Stimulated activated CD8-positive, alpha-beta memory T cell treated with anti-CD3 and anti-CD28 coated beads, Interleukin-7, amount 100 ng/mL, for 1 hour (primary cell): ENCODE measurements around the gene CACNA1C.

Experiments used
- DNase-seq, 2 donors: peaks; one replicate each; pipeline ENCODE4 v3.0.0-alpha.2; 2020; ENCODE audit warnings: low read depth in 2 of 2

CACNA1C gene

DNA sequence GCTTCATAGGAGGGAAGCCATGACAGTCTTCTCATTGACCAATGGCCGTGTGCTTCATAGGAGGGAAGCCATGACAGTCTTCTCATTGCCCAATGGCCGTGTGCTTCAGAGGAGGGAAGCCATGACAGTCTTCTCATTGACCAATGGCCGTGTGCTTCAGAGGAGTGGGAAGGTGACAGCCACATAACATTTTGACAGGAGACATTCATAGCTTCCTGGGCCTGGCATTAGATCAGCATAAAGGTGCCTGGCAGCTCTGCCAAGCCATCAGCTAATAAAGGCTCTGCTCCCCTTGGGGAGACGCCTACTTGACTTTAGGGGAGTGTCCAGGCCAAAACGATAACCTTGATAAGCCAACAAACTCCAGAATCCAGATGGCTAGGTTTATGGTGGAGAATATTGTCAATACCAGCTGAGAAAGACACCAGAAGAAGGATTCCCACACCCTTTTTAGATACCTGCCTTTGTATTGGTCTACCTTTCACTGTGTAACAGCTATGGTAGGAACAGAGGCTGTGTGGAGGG is 468.0 kb downstream of the CACNA1C start:
- no peak for DNase-seq

DNA sequence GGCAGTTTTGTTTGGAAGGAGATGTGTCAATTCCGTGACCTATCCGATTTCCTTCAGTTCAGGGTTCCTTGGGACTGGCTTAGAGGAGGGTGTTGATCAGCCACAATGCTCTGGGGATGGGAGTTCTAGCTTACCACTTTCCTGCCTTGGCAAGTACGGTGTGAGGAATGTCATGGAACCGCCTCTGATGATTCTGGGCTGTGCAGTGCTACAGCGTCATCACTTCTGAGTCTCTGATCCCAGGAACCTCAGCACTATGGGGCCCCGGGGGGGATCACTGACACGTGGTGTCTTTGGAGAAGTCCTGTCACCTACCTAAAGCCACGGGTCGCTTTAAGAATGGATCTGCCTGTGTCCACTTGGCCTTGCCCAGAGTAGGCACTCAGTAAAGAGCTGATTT is 470.5 kb downstream of the CACNA1C start:
- DNase-seq: no peak

DNA sequence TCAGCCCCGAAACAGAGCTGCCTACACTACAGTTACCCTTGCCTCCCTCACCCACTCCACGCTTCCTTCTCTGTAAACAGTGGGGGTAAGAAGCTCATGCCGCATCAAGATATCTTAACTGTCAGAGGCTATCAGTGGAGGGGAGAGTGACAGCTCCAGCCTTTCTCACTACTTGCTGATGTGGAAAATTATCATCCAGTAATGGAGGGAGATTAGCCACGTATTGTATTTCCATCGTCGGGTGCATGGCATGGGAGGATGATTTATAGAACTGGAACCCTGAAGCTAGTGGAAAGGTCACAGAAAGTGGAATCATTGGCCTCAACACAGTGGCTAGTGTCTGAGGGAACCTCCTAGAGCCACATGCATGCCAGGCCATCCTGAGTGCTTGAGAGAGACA is 471.1 kb downstream of the CACNA1C start:
- no peak for DNase-seq

GRCh38 chr12:2526371-2526770 is 473.6 kb downstream of the CACNA1C start:
- no peak for DNase-seq

- no peak for DNase-seq
These were observed 475.2 kb downstream of the CACNA1C start for GRCh38 chr12:2528001-2528400.

DNA sequence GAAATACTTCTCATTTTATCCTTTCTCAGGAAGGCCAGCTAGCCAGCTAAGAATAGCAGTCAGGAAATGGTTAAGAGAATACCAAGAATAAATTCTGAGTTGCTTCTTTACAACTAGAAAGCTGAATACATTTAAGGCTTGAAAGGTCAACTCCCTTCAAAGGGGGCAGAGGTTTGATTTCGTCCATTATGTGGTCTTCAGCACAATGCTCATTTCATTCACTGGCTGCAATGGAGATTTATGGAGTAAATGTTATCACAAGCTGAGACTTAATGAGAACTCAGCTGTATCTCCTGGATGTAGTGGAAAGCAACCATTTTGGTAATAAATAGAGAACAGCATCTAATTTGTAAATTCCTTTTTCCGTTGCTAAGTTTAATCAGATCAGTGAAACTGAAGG is 477.0 kb downstream of the CACNA1C start:
- no peak for DNase-seq

DNA sequence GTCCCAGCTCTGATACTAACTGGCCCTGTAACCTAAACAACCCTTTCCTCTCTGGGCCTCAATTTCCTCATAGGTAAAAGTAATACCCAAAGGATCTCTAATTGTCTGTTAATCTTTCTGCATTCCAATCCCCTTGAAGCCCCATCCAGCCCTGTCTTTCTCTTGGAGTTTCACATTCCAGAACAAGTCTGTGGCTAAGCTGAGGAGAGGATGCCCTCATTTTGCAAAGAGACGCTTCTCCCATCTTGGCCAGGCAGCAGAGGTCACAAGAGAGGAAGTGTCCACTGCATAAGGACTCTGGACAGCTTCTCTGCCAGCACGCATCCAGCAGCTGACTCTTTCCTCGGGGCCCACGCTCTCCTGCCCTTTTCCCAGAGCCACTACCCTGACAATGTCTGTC is 478.6 kb downstream of the CACNA1C start:
- DNase-seq: no peak

DNA sequence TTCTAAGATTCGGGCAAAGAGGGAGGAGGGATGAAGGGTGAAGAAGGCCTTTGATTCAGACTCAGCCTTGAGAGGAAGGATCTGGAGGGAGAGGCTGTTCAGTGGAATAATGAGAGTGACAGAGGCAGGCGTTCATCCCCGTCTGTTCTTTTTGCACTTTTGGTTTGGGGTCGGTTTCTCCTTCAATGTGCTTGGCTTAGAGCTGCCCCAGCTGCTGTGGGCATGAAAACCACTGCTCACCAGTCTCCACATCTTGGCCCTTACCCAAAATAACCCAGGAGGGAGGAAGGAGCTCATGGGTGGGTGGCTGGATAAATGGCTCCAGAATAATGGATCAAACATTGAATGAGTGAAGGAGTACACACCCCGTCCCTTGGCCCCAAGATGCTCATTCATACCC is 480.2 kb downstream of the CACNA1C start:
- no peak for DNase-seq

- DNase-seq: no peak
These were observed 482.9 kb downstream of the CACNA1C start for GRCh38 chr12:2535583-2536204.

GRCh38 chr12:2536724-2537123 is 483.9 kb downstream of the CACNA1C start:
- DNase-seq: no peak

- no peak for DNase-seq
These were observed 485.2 kb downstream of the CACNA1C start for GRCh38 chr12:2537868-2538541.

DNA sequence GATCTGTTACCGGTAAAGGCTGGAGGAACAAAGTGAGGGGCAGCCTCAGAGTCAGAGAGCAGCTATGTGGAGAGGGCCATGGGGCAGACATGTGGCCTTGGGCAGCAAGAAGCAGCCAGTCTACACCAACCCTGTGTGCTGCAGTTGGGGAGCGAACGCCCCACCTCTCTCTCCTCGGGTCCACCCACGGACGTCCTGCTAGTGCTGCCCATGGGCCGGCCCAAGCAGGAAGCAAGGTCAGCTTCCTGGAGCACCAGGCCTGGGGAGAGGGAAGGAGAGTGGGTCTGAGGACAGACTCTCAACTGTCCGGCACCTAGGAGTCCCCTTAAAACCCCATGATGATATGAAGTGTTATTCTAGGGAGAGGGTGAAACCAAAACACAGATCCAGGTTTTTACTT is 487.2 kb downstream of the CACNA1C start:
- no peak for DNase-seq

DNA sequence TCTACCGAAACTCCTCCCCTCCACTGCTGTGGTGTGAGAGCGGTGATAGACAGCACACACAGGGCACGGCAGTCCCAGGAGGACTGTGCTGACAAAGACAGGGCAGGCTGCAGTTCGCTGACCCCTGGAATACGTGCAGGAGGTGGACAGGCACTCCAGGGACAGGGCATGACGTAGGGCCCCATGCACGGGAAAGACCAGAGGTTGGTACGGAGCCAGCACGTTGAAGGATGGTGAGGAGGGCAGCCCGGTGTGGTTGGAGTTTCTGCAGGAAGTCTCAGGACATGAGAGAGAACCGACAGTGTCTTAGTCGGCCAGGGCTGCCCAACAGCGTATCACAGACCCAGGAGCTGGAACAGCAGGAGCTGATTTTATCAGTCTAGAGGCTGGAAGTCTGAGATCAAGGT is 487.8 kb downstream of the CACNA1C start:
- DNase-seq: no peak

GRCh38 chr12:2541631-2542204 is 488.9 kb downstream of the CACNA1C start:
- DNase-seq: no peak

DNA sequence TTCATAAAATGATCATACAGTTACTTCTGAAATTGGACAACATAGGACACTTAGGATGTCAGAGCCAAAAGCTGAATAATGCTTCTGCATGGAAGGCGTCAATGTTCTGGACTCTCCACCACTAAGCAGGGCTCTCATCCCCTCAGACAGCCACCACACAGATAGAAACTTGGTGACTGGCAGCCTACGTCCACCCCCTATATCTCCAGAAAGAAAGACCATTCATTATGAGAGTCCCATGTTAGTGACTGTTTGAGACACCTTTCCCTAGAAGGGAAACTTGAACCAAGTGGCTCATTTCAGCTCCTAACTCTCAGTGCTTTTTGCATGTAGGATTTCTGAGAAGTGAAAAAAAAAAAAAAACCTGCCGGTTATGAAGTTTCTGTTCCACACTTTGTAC is 491.0 kb downstream of the CACNA1C start:
- no peak for DNase-seq

GRCh38 chr12:2544230-2544629 is 491.4 kb downstream of the CACNA1C start:
- no peak for DNase-seq

- no peak for DNase-seq
These were observed 494.7 kb downstream of the CACNA1C start for GRCh38 chr12:2547273-2548044.

GRCh38 chr12:2548081-2548480 is 495.3 kb downstream of the CACNA1C start:
- DNase-seq: no peak

DNA sequence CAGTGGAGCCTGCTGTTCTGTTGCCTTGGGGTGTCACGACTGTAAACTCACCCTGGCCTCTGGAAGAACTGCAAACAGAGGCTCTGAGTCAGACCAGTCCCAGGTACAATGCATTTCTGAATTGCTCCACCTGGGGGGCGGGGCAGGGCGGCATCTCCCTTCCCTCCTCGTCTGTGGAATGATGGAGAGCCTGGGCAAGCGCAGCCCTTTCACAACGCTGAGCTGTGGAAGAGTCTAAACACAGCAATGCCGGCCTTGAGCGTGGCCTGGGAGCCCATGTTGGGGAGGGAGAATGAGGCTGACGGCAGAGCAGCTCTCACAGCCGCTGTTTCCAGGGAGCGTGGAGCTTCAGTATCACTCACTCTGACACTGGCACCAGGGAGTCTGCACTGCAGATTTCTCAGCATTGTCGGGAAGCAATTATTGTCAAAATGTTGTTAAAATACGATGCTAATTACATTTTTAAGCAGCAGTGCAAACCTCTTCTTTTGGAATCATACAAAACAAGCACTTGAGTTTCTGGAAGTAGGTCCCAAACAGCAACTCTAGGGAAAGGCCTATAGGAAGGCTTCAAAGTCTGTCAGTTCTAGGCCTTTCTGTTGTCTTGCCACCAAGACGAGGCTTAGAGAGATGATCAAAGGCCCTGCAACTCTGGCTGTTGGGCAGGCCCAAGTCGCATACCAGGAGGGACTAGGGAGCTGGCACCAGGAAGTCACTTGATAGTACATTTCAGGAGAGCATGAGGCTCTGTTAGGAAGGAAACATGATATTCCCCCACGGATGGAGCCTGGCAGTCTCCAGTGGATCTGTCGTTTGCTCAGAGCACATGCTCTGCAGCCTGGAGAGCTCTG is 498.0 kb downstream of the CACNA1C start:
- DNase-seq: no peak

DNA sequence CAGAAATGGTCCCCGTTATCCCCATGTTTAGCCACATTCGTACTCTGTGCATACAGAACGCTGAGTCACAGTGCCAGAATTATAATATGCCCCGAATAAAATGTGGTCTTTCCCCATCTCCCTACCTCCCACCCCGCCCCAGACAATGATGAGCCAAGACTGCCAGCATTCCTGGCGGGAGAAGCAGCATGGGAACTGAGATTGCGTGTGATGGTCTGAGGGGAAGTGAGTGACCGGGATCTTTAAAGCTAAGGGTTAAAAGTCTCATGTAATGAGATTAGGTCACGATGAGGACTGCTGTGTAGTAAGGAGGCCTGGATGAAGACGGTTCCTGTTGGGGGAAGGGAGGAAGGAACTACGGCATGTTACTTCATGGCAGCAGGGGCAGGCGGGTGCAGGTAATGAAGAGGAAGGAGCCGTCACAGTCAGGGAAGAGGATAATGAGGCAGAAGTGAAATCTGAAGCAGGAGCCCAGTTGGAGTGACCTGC is 498.7 kb downstream of the CACNA1C start:
- no peak for DNase-seq

DNA sequence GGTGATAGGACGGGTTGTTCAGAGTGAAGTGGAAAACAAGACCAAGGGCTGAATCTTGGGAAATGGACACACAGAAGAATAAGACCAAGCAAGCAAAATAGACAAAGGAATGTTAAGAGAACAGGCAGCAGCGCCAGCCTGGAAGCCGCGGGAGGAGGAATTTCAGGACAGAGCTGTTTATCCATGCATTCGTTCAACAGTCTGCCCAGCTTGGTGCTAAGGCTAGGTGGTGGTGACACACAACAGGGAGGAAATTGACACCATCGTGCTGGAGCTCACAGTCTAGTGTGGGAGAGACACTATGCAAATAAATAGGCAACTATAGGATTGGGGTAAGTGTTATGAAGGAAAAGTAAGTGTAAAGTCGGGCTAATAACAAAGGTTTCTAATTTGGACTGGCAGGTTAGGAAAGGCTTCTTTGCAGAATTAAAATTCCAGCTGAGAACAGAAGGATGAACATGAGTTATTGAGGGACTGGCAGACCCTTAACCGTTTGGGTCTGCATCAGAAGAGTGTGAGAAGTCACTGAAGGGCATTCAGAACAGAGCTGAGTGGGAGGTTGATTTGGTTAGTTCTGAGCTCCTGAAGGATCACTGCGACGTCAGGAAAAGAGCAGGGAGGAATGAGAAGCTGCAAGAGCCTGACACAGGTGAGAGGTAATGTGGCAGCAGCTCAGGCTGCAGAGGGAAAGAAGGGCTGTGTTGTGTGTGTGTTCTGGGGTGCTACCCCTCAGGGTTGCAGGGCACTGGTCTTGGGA is 499.4 kb downstream of the CACNA1C start:
- no peak for DNase-seq
